Hippocampal formation (tissue), 2 donors: ENCODE results near the gene PREP.
"Not testable (repeated sequence)": the region's sequence is repeated elsewhere in the genome, so short reads cannot be mapped to it uniquely, and the experiment has no call there.

ENCODE experiments used
- DNase-seq, 2 donors: peaks; one replicate each; lab custom pipeline; 2025; lab: John Stamatoyannopoulos, UW

The PREP gene

GRCh38 chr6:105402939-105403935 is at the start of gene PREP:
Gene PREP, minus strand, starts transcription at chr6:105403082. Its CDS starts 191 bp downstream, at chr6:105402891.
- peak; percentile 81 to 86 for DNase-seq

GRCh38 chr6:105452376-105452775 is 49.5 kb upstream of the PREP start:
- DNase-seq = no peak

GRCh38 chr6:105449756-105450390 is 47.0 kb upstream of the PREP start:
- DNase-seq = no peak

GRCh38 chr6:105445481-105445880 is 42.6 kb upstream of the PREP start:
- no peak for DNase-seq

GRCh38 chr6:105443941-105444340 is 41.1 kb upstream of the PREP start:
- no peak for DNase-seq

- DNase-seq = no peak
Measured at GRCh38 chr6:105442369-105442768, 39.5 kb upstream of the PREP start.

- no peak for DNase-seq
Measured at GRCh38 chr6:105437236-105437635, 34.4 kb upstream of the PREP start.

GRCh38 chr6:105433723-105434122 is 30.8 kb upstream of the PREP start:
- no peak for DNase-seq

GRCh38 chr6:105432797-105433196 is 29.9 kb upstream of the PREP start:
- no peak for DNase-seq

GRCh38 chr6:105431226-105431625 is 28.3 kb upstream of the PREP start:
- DNase-seq = peak in 1 of 2 donors; percentile 45

- no peak for DNase-seq
Measured at GRCh38 chr6:105430685-105431084, 27.8 kb upstream of the PREP start.

GRCh38 chr6:105429676-105430075 is 26.8 kb upstream of the PREP start:
- no peak for DNase-seq

- no peak for DNase-seq
Measured at GRCh38 chr6:105428342-105428957, 25.6 kb upstream of the PREP start.

- peak; percentile 10 to 21 for DNase-seq
Measured at GRCh38 chr6:105424175-105424783, 21.4 kb upstream of the PREP start.

- DNase-seq = not testable (repeated sequence)
Measured at GRCh38 chr6:105416971-105417370, 14.1 kb upstream of the PREP start.

GRCh38 chr6:105409734-105410133 is 6.9 kb upstream of the PREP start:
- no peak for DNase-seq

- DNase-seq = no peak
Measured at GRCh38 chr6:105402090-105402938, 568 bp downstream of the PREP start.

- DNase-seq = no peak
Measured at GRCh38 chr6:105401247-105402089, 1.4 kb downstream of the PREP start.

- no peak for DNase-seq
Measured at GRCh38 chr6:105400501-105400900, 2.4 kb downstream of the PREP start.

- no peak for DNase-seq
Measured at GRCh38 chr6:105398859-105399258, 4.0 kb downstream of the PREP start.
